ENCODE results near the gene ANKDD1B.

The ANKDD1B gene

GRCh38 chr5:75662061-75662460 is 50.8 kb downstream of the ANKDD1B start:
- no peaks in the 10 kb centered on the region for H3K27me3 ChIP-seq
- no peak overlapping the region for H3K4me3 ChIP-seq
- H3K9me3 ChIP-seq = no peaks in the 10 kb centered on the region
- no peaks in the 10 kb centered on the region for H3K36me3 ChIP-seq
- peaks cover 0 to under 1% (median 0%) of the 10 kb centered on the region in 4 donors for H3K4me1 ChIP-seq
- intact Hi-C loops (cut with DNase I; ENCODE audit: low total_unique reads) = no loop called here
- DNase-seq = no peak
- TF ChIP-seq CTCF (IDR thresholded peaks at IDR 0.05) = no peak
- no peak overlapping the region for H3K27ac ChIP-seq

GRCh38 chr5:75663579-75664284 is 52.5 kb downstream of the ANKDD1B start:
- intact Hi-C loops (cut with DNase I; ENCODE audit: low total_unique reads) = no loop called here
- H3K27ac ChIP-seq = no peak overlapping the region

GRCh38 chr5:75664979-75665378 is 53.7 kb downstream of the ANKDD1B start:
- TF ChIP-seq CTCF (IDR thresholded peaks at IDR 0.05) = no peak
- no peak for DNase-seq
- Histone ChIP-seq H3K27me3 (no peaks in the 10 kb centered on the region), H3K9me3 (no peaks in the 10 kb centered on the region), H3K36me3 (no peaks in the 10 kb centered on the region), H3K27ac (no peak overlapping the region), H3K4me1 (peaks cover 0 to 2% (median 0%) of the 10 kb centered on the region in 4 donors), H3K4me3 (no peak overlapping the region)
- intact Hi-C loops (cut with DNase I; ENCODE audit: low total_unique reads) = no loop called here

More at GRCh38 chr5:75663579-75664284, 52.5 kb downstream of the ANKDD1B start:
- DNase-seq = no peak
- Histone ChIP-seq H3K27me3 (no peaks in the 10 kb centered on the region), H3K9me3 (no peaks in the 10 kb centered on the region), H3K36me3 (no peaks in the 10 kb centered on the region), H3K4me3 (no peak overlapping the region), H3K4me1 (peaks cover 0 to 2% (median 0%) of the 10 kb centered on the region in 4 donors)
- TF ChIP-seq CTCF (IDR thresholded peaks at IDR 0.05) = no peak

GRCh38 chr5:75666801-75667200 is 55.5 kb downstream of the ANKDD1B start:
- Histone ChIP-seq H3K4me3 (no peak overlapping the region), H3K36me3 (no peaks in the 10 kb centered on the region), H3K9me3 (no peaks in the 10 kb centered on the region), H3K27ac (no peak overlapping the region), H3K27me3 (no peaks in the 10 kb centered on the region), H3K4me1 (peaks cover 0 to 2% (median 0%) of the 10 kb centered on the region in 4 donors)
- intact Hi-C loops (cut with DNase I; ENCODE audit: low total_unique reads) = no loop called here
- no peak for DNase-seq
- no peak for TF ChIP-seq CTCF (IDR thresholded peaks at IDR 0.05)

GRCh38 chr5:75667586-75667985 is 56.3 kb downstream of the ANKDD1B start:
- intact Hi-C loops (cut with DNase I; ENCODE audit: low total_unique reads) = no loop called here
- DNase-seq = no peak
- no peaks in the 10 kb centered on the region for H3K9me3 ChIP-seq
- no peak overlapping the region for H3K4me3 ChIP-seq
- peaks cover 0 to 6% (median 0%) of the 10 kb centered on the region in 3 donors for H3K36me3 ChIP-seq
- TF ChIP-seq CTCF (IDR thresholded peaks at IDR 0.05) = no peak
- H3K27me3 ChIP-seq = no peaks in the 10 kb centered on the region
- H3K4me1 ChIP-seq = peaks cover 0 to 2% (median 0%) of the 10 kb centered on the region in 4 donors
- H3K27ac ChIP-seq = no peak overlapping the region
